HEK293 (cell line): ENCODE data around the gene S100A2.

ENCODE experiments used
- BCL11B ChIP-seq: fragments of 450-650 bp; formaldehyde crosslinking; IDR thresholded peaks from 2 replicates; pipeline ENCODE4 v1.5.1; 2016; ENCODE audit warnings: low read depth, missing biosample characterization, missing genetic modification characterization
- IKZF3 ChIP-seq: fragments of 450-650 bp; IDR thresholded peaks from 2 replicates; pipeline ENCODE4 v1.5.0; 2018; ENCODE audit warnings: missing biosample characterization, mild to moderate bottlenecking, missing genetic modification characterization, moderate library complexity
- KLF1 ChIP-seq: fragments of 450-650 bp; formaldehyde crosslinking; IDR thresholded peaks from 2 replicates; pipeline ENCODE4 v1.5.1; 2016; ENCODE audit warnings: missing biosample characterization, missing genetic modification characterization
- KLF17 ChIP-seq: fragments of 450-650 bp; formaldehyde crosslinking; IDR thresholded peaks from 2 replicates; pipeline ENCODE4 v1.5.1; 2016; ENCODE audit warnings: missing biosample characterization, missing genetic modification characterization
- PATZ1 ChIP-seq: fragments of 450-650 bp; formaldehyde crosslinking; IDR thresholded peaks from 2 replicates; pipeline ENCODE4 v1.5.1; 2016; ENCODE audit warnings: missing biosample characterization, missing genetic modification characterization
- PRDM6 ChIP-seq: fragments of 450-650 bp; formaldehyde crosslinking; IDR thresholded peaks from 2 replicates; pipeline ENCODE4 v1.5.1; 2017; ENCODE audit warnings: missing biosample characterization, missing genetic modification characterization
- REST ChIP-seq: fragments of 450-650 bp; formaldehyde crosslinking; IDR thresholded peaks from 2 replicates; pipeline ENCODE4 v1.5.1; 2016; ENCODE audit warnings: missing biosample characterization, missing genetic modification characterization
- SCRT2 ChIP-seq: fragments of 450-650 bp; formaldehyde crosslinking; IDR thresholded peaks from 2 replicates; pipeline ENCODE4 v1.5.1; 2016; ENCODE audit warnings: missing biosample characterization, missing genetic modification characterization
- TRIM28 ChIP-seq: IDR thresholded peaks from 2 replicates; pipeline ENCODE4 v1.6.1; 2011; ENCODE audit warnings: low read length, control low read depth, borderline replicate concordance
- WT1 ChIP-seq: fragments of 450-650 bp; formaldehyde crosslinking; IDR thresholded peaks from 2 replicates; pipeline ENCODE4 v1.5.1; 2016; ENCODE audit warnings: missing biosample characterization, missing genetic modification characterization
- YY1 ChIP-seq: fragments of 450-650 bp; formaldehyde crosslinking; IDR thresholded peaks from 2 replicates; pipeline ENCODE4 v1.5.1; 2018; ENCODE audit warnings: missing biosample characterization, missing genetic modification characterization
- ZBTB8A ChIP-seq: fragments of 450-650 bp; formaldehyde crosslinking; IDR thresholded peaks from 2 replicates; pipeline ENCODE4 v1.5.1; 2016; ENCODE audit warnings: missing biosample characterization, missing genetic modification characterization
- ZEB2 ChIP-seq: fragments of 450-650 bp; formaldehyde crosslinking; IDR thresholded peaks from 2 replicates; pipeline ENCODE4 v1.5.1; 2016; ENCODE audit warnings: missing biosample characterization, missing genetic modification characterization
- ZFP37 ChIP-seq: fragments of 450-650 bp; formaldehyde crosslinking; IDR thresholded peaks from 2 replicates; pipeline ENCODE4 v1.5.1; 2016; ENCODE audit warnings: missing biosample characterization, missing genetic modification characterization
- ZNF155 ChIP-seq: fragments of 450-650 bp; formaldehyde crosslinking; IDR thresholded peaks from 2 replicates; pipeline ENCODE4 v1.5.1; 2016; ENCODE audit warnings: missing biosample characterization, missing genetic modification characterization
- ZNF157 ChIP-seq: fragments of 450-650 bp; formaldehyde crosslinking; IDR thresholded peaks from 2 replicates; pipeline ENCODE4 v1.5.1; 2016; ENCODE audit warnings: missing biosample characterization, missing genetic modification characterization
- ZNF174 ChIP-seq: fragments of 450-650 bp; formaldehyde crosslinking; IDR thresholded peaks from 2 replicates; pipeline ENCODE4 v1.5.0; 2017; ENCODE audit warnings: missing biosample characterization, mild to moderate bottlenecking, missing genetic modification characterization
- ZNF26 ChIP-seq: fragments of 450-650 bp; formaldehyde crosslinking; IDR thresholded peaks from 2 replicates; pipeline ENCODE4 v1.5.1; 2016; ENCODE audit warnings: missing biosample characterization, missing genetic modification characterization
- ZNF341 ChIP-seq: fragments of 450-650 bp; formaldehyde crosslinking; IDR thresholded peaks from 2 replicates; pipeline ENCODE4; 2016; ENCODE audit warnings: low read depth, missing biosample characterization, missing genetic modification characterization
- ZNF366 ChIP-seq: fragments of 450-650 bp; formaldehyde crosslinking; conservative IDR thresholded peaks from 2 replicates; pipeline ENCODE4 v1.5.1; 2016; ENCODE audit warnings: missing biosample characterization, missing genetic modification characterization
- ZNF391 ChIP-seq: fragments of 450-650 bp; formaldehyde crosslinking; IDR thresholded peaks from 2 replicates; pipeline ENCODE4 v1.5.1; 2016; ENCODE audit warnings: low read depth, missing biosample characterization, missing genetic modification characterization, borderline replicate concordance
- ZNF501 ChIP-seq: fragments of 450-650 bp; formaldehyde crosslinking; IDR thresholded peaks from 2 replicates; pipeline ENCODE4 v1.5.1; 2016; ENCODE audit warnings: missing biosample characterization, missing genetic modification characterization
- ZNF561 ChIP-seq: fragments of 450-650 bp; IDR thresholded peaks from 2 replicates; pipeline ENCODE4 v1.5.1; 2018; ENCODE audit warnings: missing biosample characterization, missing genetic modification characterization, borderline replicate concordance
- ZNF629 ChIP-seq: fragments of 450-650 bp; formaldehyde crosslinking; IDR thresholded peaks from 2 replicates; pipeline ENCODE4 v1.5.1; 2017; ENCODE audit warnings: missing biosample characterization, missing genetic modification characterization
- ZNF654 ChIP-seq: fragments of 450-650 bp; formaldehyde crosslinking; IDR thresholded peaks from 2 replicates; pipeline ENCODE4 v1.5.1; 2016; ENCODE audit warnings: low read depth, missing biosample characterization, missing genetic modification characterization
- ZNF692 ChIP-seq: fragments of 450-650 bp; formaldehyde crosslinking; IDR thresholded peaks from 2 replicates; pipeline ENCODE4 v1.5.1; 2016; ENCODE audit warnings: missing biosample characterization, missing genetic modification characterization
- ZNF777 ChIP-seq: fragments of 450-650 bp; formaldehyde crosslinking; IDR thresholded peaks from 2 replicates; pipeline ENCODE4 v1.5.1; 2017; ENCODE audit warnings: missing biosample characterization, missing genetic modification characterization, borderline replicate concordance
- ZNF792 ChIP-seq: fragments of 450-650 bp; formaldehyde crosslinking; IDR thresholded peaks from 2 replicates; pipeline ENCODE4 v1.5.1; 2016; ENCODE audit warnings: missing biosample characterization, missing genetic modification characterization
- ZSCAN16 ChIP-seq: fragments of 450-650 bp; formaldehyde crosslinking; IDR thresholded peaks from 2 replicates; pipeline ENCODE4 v1.5.1; 2016; ENCODE audit warnings: missing biosample characterization, missing genetic modification characterization

The S100A2 gene

GRCh38 chr1:153568367-153569099 is 2.9 kb upstream of the S100A2 start (continued):
- TF ChIP-seq WT1 (peak; percentile 42; the same call in 1 of the 2 replicates), IKZF3 (tag by site-specific recombination) (peak; percentile 97), ZNF692 (0 out of 2 replicates have a peak, but pooled peaks have one; percentile 54), ZNF501 (tag by site-specific recombination) (peak; percentile 45; the same call in 1 of the 2 replicates), ZNF174 (tag by site-specific recombination) (no peak), TRIM28 (peak; percentile 85), ZFP37 (tag by site-specific recombination) (0 out of 2 replicates have a peak, but pooled peaks have one; percentile 51), ZNF155 (tag by site-specific recombination) (no peak), ZNF391 (tag by site-specific recombination) (0 out of 2 replicates have a peak, but pooled peaks have one; percentile 71), ZNF561 (tag by site-specific recombination) (no peak; the same call in 1 of the 2 replicates), ZNF157 (tag by site-specific recombination) (no peak), PATZ1 (tag by site-specific recombination) (peak; percentile 60), KLF17 (tag by site-specific recombination) (peak; percentile 69), YY1 (tag by site-specific recombination) (no peak), ZNF366 (peak; percentile 88), ZNF654 (peak; percentile 90), KLF1 (no peak), ZBTB8A (peak; percentile 38; the same call in 1 of the 2 replicates), ZNF629 (peak; percentile 28), PRDM6 (tag by site-specific recombination) (no peak), ZNF26 (tag by site-specific recombination) (no peak), BCL11B (tag by site-specific recombination) (0 out of 2 replicates have a peak, but pooled peaks have one; percentile 31), ZNF792 (tag by site-specific recombination) (no peak), ZSCAN16 (tag by site-specific recombination) (no peak), REST (no peak), SCRT2 (tag by site-specific recombination) (no peak), ZNF341 (tag by site-specific recombination) (peak; percentile 49), ZEB2 (tag by site-specific recombination) (peak; percentile 71; the same call in 1 of the 2 replicates), ZNF777 (tag by site-specific recombination) (no peak)
